NT2/D1 (cell line): ENCODE data around the gene CHMP4B.

Experiments used
- DNase-seq: peaks from one replicate; pipeline ENCODE4 v3.0.0-alpha.2; 2011; ENCODE audit warnings: low read depth, low spot score
- H3K27me3 ChIP-seq: 2 replicates; pipeline ENCODE4 v1.6.0; 2011; ENCODE audit warnings: mild to moderate bottlenecking; ENCODE audit not compliant: insufficient read length, insufficient read depth
- H3K36me3 ChIP-seq: 2 replicates; pipeline ENCODE4 v1.6.1; 2011; ENCODE audit warnings: mild to moderate bottlenecking, low read length, mixed read lengths; ENCODE audit not compliant: insufficient read depth, insufficient read length
- H3K4me1 ChIP-seq: 2 replicates; pipeline ENCODE4 v1.5.1; 2011; ENCODE audit not compliant: insufficient read depth, insufficient read length
- H3K4me3 ChIP-seq: 2 replicates; pipeline ENCODE4 v1.5.1; 2011; ENCODE audit warnings: low read depth; ENCODE audit not compliant: insufficient read length
- H3K9ac ChIP-seq: 2 replicates; pipeline ENCODE4 v1.6.0; 2011; ENCODE audit warnings: low read depth; ENCODE audit not compliant: insufficient read length
- H3K9me3 ChIP-seq: 2 replicates; pipeline ENCODE4 v1.5.1; 2011; ENCODE audit warnings: mild to moderate bottlenecking, low read length; ENCODE audit not compliant: insufficient read depth
- SUZ12 ChIP-seq: IDR thresholded peaks from 2 replicates; pipeline ENCODE4 v1.6.1; 2011; ENCODE audit not compliant: insufficient read length, insufficient read depth; ENCODE audit errors: extremely low read depth
- YY1 ChIP-seq: IDR thresholded peaks from 2 replicates; pipeline ENCODE4 v1.6.1; 2011; ENCODE audit not compliant: insufficient read length, insufficient read depth
- ZNF274 ChIP-seq: IDR thresholded peaks from 2 replicates; pipeline ENCODE4 v1.6.1; 2011; ENCODE audit warnings: mild to moderate bottlenecking, low read depth, low read length

CHMP4B gene

DNA sequence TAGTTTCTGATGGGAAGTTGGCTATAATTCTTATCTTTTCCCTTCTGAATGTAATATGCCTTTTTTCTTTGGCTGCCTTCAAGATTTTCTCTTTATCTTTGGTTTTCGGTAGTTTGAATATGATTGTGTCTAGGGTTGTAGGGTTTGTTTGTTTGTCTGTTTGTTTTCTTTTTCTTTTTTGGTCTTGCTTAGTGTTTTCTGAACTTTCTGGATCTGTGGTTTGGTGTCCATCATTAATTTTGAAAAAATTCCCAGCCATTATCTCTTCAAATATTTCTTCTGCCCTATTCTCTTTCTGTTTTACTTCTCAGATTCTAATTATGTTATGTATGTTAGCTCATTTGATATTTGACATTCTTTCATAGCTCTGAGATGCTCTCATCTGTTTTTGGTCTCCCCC is 79.4 kb downstream of the CHMP4B start:
- Histone ChIP-seq H3K9ac (no peak overlapping the region), H3K27me3 (no peaks in the 10 kb centered on the region), H3K4me3 (no peak overlapping the region), H3K9me3 (peaks cover 8% of the 10 kb centered on the region), H3K36me3 (no peaks in the 10 kb centered on the region), H3K4me1 (no peaks in the 10 kb centered on the region)
- no peak for DNase-seq
- no peak for TF ChIP-seq YY1
- TF ChIP-seq SUZ12: no peak
- TF ChIP-seq ZNF274: no peak

DNA sequence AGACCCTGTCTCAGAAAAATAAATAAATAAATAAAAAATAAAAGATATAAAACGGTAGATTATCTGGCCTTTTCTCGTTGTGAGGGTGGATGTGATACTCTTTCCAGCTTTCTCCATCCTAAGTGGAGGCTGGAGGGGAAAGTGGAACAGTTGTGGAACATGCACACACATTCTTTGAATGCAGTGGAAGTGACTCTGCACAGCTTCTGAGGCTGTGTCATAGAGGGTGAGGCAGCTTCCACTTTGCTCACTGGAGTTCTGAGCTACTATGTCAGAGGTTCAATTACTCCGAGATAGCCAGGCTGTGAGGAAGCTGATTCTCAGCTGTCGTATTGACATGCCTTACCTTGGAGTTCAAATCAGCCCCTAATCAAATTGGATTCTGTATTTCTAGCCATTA is 82.2 kb downstream of the CHMP4B start:
- H3K9ac ChIP-seq: no peak overlapping the region
- no peak for DNase-seq

DNA sequence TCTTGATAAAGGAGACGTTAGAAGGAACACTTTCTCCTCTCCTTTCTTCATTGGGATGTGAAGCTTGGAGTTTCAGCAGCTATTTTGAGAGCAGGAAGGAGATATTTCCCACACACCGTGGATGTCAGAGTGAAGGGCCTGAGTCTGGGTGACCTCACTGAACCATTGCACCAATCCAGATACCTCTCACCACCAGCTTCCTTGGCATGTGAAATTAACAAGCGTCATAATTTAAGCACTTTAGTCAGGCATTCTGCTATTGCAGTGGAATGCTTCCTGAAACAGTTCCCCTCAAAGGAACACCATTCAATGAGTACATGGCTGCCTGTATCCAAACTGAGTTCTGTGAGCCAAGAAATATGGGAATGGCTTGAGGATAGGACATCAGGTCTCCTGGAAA is 83.7 kb downstream of the CHMP4B start:
- no peak overlapping the region for H3K4me3 ChIP-seq
- DNase-seq: no peak
- no peaks in the 10 kb centered on the region for H3K4me1 ChIP-seq
- H3K36me3 ChIP-seq: no peaks in the 10 kb centered on the region
- TF ChIP-seq SUZ12 (no peak), ZNF274 (no peak), YY1 (no peak)
- H3K9ac ChIP-seq: no peak overlapping the region
- no peaks in the 10 kb centered on the region for H3K27me3 ChIP-seq
- H3K9me3 ChIP-seq: peaks cover 8% of the 10 kb centered on the region

More for the DNA sequence above, 82.2 kb downstream of the CHMP4B start:
- Histone ChIP-seq H3K4me1 (no peaks in the 10 kb centered on the region), H3K27me3 (no peaks in the 10 kb centered on the region), H3K4me3 (no peak overlapping the region), H3K36me3 (no peaks in the 10 kb centered on the region), H3K9me3 (peaks cover 8% of the 10 kb centered on the region)
- TF ChIP-seq YY1 (no peak), SUZ12 (no peak), ZNF274 (no peak)

DNA sequence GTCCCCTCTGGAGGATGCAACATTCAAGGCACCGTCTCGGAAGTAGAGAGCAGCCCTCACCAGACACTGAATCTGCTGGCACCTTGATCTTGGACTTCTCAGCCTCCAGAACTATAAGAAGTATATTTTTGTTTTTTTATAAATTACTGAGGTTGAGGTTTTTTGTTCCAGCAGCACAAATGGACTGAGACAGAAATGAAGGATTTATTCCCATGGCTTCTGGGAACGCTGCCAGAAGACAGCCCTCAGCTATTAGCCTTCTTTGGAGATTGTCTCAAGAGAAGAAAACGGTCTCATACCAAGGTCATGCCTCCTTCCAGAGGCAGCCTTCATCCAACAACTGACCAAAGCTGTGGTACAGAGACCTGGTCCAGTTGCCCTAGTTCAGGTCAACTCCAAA is 85.4 kb downstream of the CHMP4B start:
- no peak for DNase-seq
- Histone ChIP-seq H3K9me3 (no peaks in the 10 kb centered on the region), H3K27me3 (no peaks in the 10 kb centered on the region), H3K4me1 (peaks cover 3% of the 10 kb centered on the region), H3K9ac (no peak overlapping the region), H3K36me3 (no peaks in the 10 kb centered on the region), H3K4me3 (no peak overlapping the region)
- no peak for TF ChIP-seq SUZ12
- no peak for TF ChIP-seq YY1
- no peak for TF ChIP-seq ZNF274

DNA sequence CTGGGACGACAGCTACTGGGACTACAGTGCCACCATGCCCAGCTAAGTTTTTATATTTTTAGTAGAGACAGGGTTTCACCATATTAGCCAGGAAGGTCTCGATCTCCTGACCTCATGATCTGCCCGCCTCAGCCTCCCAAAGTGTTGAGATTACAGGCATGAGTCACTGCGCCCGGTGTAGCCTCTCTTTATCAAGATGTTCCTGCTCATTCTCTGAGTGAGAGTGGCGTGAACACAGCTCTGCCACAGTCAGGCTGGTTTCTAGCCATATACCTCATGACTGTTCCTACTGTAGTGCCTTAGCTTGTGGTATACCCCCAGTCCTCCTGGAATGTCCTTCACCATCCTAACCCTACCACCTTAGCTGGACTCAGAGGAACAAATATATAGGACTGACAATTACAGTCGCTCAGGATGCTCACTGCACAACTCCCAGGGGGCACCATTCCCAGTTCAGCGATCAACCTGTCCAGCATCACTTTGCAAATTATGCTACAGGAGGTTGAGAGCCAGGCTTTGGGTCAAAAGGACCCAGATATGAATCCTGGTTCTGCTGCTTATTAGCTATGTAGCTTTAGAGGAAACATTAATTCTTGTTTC is 86.3 kb downstream of the CHMP4B start:
- no peaks in the 10 kb centered on the region for H3K27me3 ChIP-seq
- no peaks in the 10 kb centered on the region for H3K36me3 ChIP-seq
- no peaks in the 10 kb centered on the region for H3K9me3 ChIP-seq
- no peak overlapping the region for H3K9ac ChIP-seq
- H3K4me3 ChIP-seq: no peak overlapping the region
- DNase-seq: no peak
- no peak for TF ChIP-seq YY1
- TF ChIP-seq ZNF274: no peak
- no peak for TF ChIP-seq SUZ12
- H3K4me1 ChIP-seq: peaks cover 3% of the 10 kb centered on the region

DNA sequence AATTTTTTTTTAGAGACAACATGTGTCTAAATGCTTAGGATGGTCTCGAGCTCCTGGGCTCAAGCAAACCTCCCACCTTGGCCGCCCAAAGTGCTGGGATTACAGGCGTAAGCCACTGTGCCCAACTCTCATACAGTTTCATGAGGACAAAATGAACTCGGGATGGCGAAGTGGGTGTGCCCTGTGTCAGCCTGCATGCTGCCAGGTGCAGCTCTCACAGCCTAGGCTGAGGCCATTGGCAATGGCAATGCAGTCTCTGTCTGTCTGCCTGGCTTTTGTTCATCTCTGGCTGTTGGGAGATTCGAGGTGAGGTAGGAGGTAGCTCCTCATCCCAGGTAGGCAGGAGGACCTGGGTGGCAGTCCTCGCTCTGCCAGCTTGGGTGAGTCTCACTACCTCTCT is 88.0 kb downstream of the CHMP4B start:
- Histone ChIP-seq H3K36me3 (no peaks in the 10 kb centered on the region), H3K4me1 (peaks cover 3% of the 10 kb centered on the region), H3K27me3 (no peaks in the 10 kb centered on the region), H3K9ac (no peak overlapping the region), H3K4me3 (no peak overlapping the region), H3K9me3 (no peaks in the 10 kb centered on the region)
- no peak for TF ChIP-seq YY1
- TF ChIP-seq ZNF274: no peak
- TF ChIP-seq SUZ12: no peak
- no peak for DNase-seq

DNA sequence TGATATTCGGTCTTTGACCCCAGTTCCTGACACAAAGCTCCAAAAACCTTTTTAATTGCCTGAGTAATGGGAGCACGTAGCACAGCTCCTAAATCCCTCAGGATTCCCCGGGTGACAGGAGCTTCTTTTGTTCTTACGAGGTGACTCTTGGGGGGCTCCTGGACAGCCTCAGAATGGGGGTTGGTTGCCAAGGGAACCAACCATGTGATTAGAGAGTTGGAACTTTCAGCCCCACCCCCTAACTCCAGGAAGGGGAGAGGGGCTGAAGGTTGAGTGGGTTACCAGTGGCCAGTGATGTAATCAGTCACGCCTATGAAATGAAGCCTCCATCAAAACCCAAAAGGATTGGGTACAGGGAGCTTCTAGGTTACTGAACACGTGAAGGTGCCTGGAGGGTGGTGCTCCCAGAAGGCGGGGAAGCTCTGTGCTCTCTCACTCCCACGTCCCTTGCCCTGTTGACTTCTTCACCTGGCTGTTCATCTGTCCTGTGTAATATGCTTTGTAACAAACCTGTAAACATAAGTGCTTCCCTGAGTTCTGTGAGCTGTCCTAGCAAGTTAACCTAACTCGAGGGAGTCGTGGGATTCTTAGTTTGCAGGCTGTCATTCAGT is 89.5 kb downstream of the CHMP4B start:
- Histone ChIP-seq H3K4me3 (no peak overlapping the region), H3K27me3 (no peaks in the 10 kb centered on the region), H3K9me3 (no peaks in the 10 kb centered on the region), H3K9ac (no peak overlapping the region), H3K4me1 (peaks cover 3% of the 10 kb centered on the region), H3K36me3 (no peaks in the 10 kb centered on the region)
- no peak for DNase-seq
- no peak for TF ChIP-seq ZNF274
- TF ChIP-seq YY1: no peak

DNA sequence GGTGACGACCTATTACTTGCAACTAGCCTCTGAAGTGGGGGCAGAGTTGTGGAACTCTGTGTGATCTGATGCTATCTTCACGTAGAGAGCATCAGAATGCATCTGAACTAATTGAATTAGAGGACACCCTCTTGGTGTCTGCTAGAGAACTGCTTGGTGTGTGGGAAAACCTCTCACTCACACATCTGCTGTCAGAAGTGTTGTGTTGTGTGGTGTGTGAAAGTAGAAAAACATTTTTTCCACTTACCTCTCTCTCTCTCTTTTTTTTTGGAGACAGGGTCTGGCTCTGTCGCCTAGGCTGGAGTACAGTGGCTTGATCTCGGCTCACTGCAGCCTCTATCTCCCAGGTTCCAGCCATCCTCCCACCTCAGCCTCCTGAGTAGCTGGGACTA is 90.0 kb downstream of the CHMP4B start:
- no peak for DNase-seq
- no peak overlapping the region for H3K9ac ChIP-seq
- H3K4me1 ChIP-seq: peaks cover 3% of the 10 kb centered on the region
- H3K4me3 ChIP-seq: no peak overlapping the region
- no peaks in the 10 kb centered on the region for H3K9me3 ChIP-seq
- no peaks in the 10 kb centered on the region for H3K27me3 ChIP-seq
- H3K36me3 ChIP-seq: no peaks in the 10 kb centered on the region
- TF ChIP-seq ZNF274 (no peak), SUZ12 (no peak), YY1 (no peak)
